ACC112 (cell line): ENCODE measurements around the gene ADGRV1.

ENCODE experiments used
- H2AFZ ChIP-seq: fragments of 200-600 bp; sonication (generic); one replicate; pipeline ENCODE4 v1.6.0; 2017; ENCODE audit warnings: antibody characterized with exemption, low read length; ENCODE audit not compliant: unreplicated experiment
- H3K27ac ChIP-seq: fragments of 200-600 bp; sonication (generic); 2 replicates; pipeline ENCODE4 v1.5.1; 2014; ENCODE audit warnings: low read depth, mild to moderate bottlenecking, antibody characterized with exemption, low read length, moderate library complexity
- H3K27me3 ChIP-seq: fragments of 200-600 bp; sonication (generic); 2 replicates; pipeline ENCODE4 v1.6.1; 2014; ENCODE audit warnings: mild to moderate bottlenecking, antibody characterized with exemption, low read length, moderate library complexity, mixed read lengths; ENCODE audit not compliant: insufficient read depth
- H3K36me3 ChIP-seq: fragments of 200-600 bp; sonication (generic); 2 replicates; pipeline ENCODE4 v1.6.1; 2016; ENCODE audit warnings: mild to moderate bottlenecking, antibody characterized with exemption, low read length, moderate library complexity, mixed read lengths; ENCODE audit not compliant: insufficient read depth
- H3K4me1 ChIP-seq: fragments of 200-600 bp; sonication (generic); one replicate; pipeline ENCODE4 v1.6.1; 2016; ENCODE audit warnings: low read length, mixed read lengths; ENCODE audit not compliant: insufficient read depth, unreplicated experiment, control insufficient read depth
- H3K4me3 ChIP-seq: fragments of 200-600 bp; sonication (generic); 2 replicates; pipeline ENCODE4 v1.5.1; 2014; ENCODE audit warnings: mild to moderate bottlenecking, low read depth, low read length
- H3K79me2 ChIP-seq: fragments of 200-600 bp; sonication (generic); one replicate; pipeline ENCODE4 v1.6.0; 2016; ENCODE audit warnings: low read length; ENCODE audit not compliant: control insufficient read depth, unreplicated experiment, insufficient read depth

The ADGRV1 gene

GRCh38 chr5:91187032-91187431 lies 628.4 kb downstream of the ADGRV1 start:
- no peak overlapping the region for H2AFZ ChIP-seq
- no peak overlapping the region for H3K4me3 ChIP-seq
- H3K79me2 ChIP-seq = no peaks in the 10 kb centered on the region
- peaks cover 25% of the 10 kb centered on the region for H3K4me1 ChIP-seq
- no peaks in the 10 kb centered on the region for H3K27me3 ChIP-seq
- H3K27ac ChIP-seq = no peak overlapping the region
- no peaks in the 10 kb centered on the region for H3K36me3 ChIP-seq

- Histone ChIP-seq H2AFZ (no peak overlapping the region), H3K4me3 (no peak overlapping the region), H3K27me3 (no peaks in the 10 kb centered on the region), H3K27ac (no peak overlapping the region), H3K36me3 (no peaks in the 10 kb centered on the region), H3K4me1 (peaks cover 19% of the 10 kb centered on the region), H3K79me2 (no peaks in the 10 kb centered on the region)
Measured at GRCh38 chr5:91188755-91189154, 630.2 kb downstream of the ADGRV1 start.

GRCh38 chr5:91189480-91190313 lies 631.1 kb downstream of the ADGRV1 start:
- H3K36me3 ChIP-seq = no peaks in the 10 kb centered on the region
- peak overlapping the region; percentile 29 for H2AFZ ChIP-seq
- no peaks in the 10 kb centered on the region for H3K27me3 ChIP-seq
- peak overlapping the region; percentile 72 for H3K27ac ChIP-seq
- peak overlapping the region; percentile 52 for H3K4me3 ChIP-seq
- H3K79me2 ChIP-seq = no peaks in the 10 kb centered on the region
- peaks cover 19% of the 10 kb centered on the region for H3K4me1 ChIP-seq

GRCh38 chr5:91190314-91190690 lies 631.7 kb downstream of the ADGRV1 start:
- H3K27me3 ChIP-seq = no peaks in the 10 kb centered on the region
- no peaks in the 10 kb centered on the region for H3K79me2 ChIP-seq
- H3K4me3 ChIP-seq = peak overlapping the region; percentile 52
- no peaks in the 10 kb centered on the region for H3K36me3 ChIP-seq
- H3K4me1 ChIP-seq = peaks cover 19% of the 10 kb centered on the region
- H3K27ac ChIP-seq = peak overlapping the region; percentile 72
- H2AFZ ChIP-seq = peak overlapping the region; percentile 29

GRCh38 chr5:91194824-91195381 lies 636.3 kb downstream of the ADGRV1 start:
- Histone ChIP-seq H3K79me2 (no peaks in the 10 kb centered on the region), H3K27me3 (no peaks in the 10 kb centered on the region), H3K27ac (no peak overlapping the region), H3K4me3 (no peak overlapping the region), H3K36me3 (no peaks in the 10 kb centered on the region), H3K4me1 (peaks cover 8% of the 10 kb centered on the region), H2AFZ (no peak overlapping the region)

GRCh38 chr5:91200692-91201091 lies 642.1 kb downstream of the ADGRV1 start:
- Histone ChIP-seq H3K4me1 (no peaks in the 10 kb centered on the region), H3K27ac (no peak overlapping the region), H3K27me3 (no peaks in the 10 kb centered on the region), H2AFZ (no peak overlapping the region), H3K4me3 (no peak overlapping the region), H3K36me3 (no peaks in the 10 kb centered on the region), H3K79me2 (no peaks in the 10 kb centered on the region)

GRCh38 chr5:91206103-91206502 lies 647.5 kb downstream of the ADGRV1 start:
- no peaks in the 10 kb centered on the region for H3K27me3 ChIP-seq

GRCh38 chr5:91206734-91207133 lies 648.1 kb downstream of the ADGRV1 start:
- no peaks in the 10 kb centered on the region for H3K27me3 ChIP-seq
- H3K27ac ChIP-seq = peak overlapping the region; percentile 29
- H3K4me1 ChIP-seq = peaks cover 23% of the 10 kb centered on the region
- H3K79me2 ChIP-seq = no peaks in the 10 kb centered on the region
- H3K36me3 ChIP-seq = no peaks in the 10 kb centered on the region
- no peak overlapping the region for H2AFZ ChIP-seq
- no peak overlapping the region for H3K4me3 ChIP-seq

More at GRCh38 chr5:91206103-91206502, 647.5 kb downstream of the ADGRV1 start:
- Histone ChIP-seq H3K79me2 (no peaks in the 10 kb centered on the region), H3K4me3 (no peak overlapping the region), H3K27ac (peak overlapping the region; percentile 29; the same call in 1 of the 2 replicates), H3K36me3 (no peaks in the 10 kb centered on the region), H3K4me1 (peaks cover 16% of the 10 kb centered on the region), H2AFZ (no peak overlapping the region)

GRCh38 chr5:91207248-91207647 lies 648.7 kb downstream of the ADGRV1 start:
- no peaks in the 10 kb centered on the region for H3K27me3 ChIP-seq
- H3K27ac ChIP-seq = peak overlapping the region; percentile 29
- no peaks in the 10 kb centered on the region for H3K36me3 ChIP-seq
- H3K4me3 ChIP-seq = 0 out of 2 replicates have a peak overlapping the region, but pooled peaks have one; percentile 1
- no peaks in the 10 kb centered on the region for H3K79me2 ChIP-seq
- H3K4me1 ChIP-seq = peaks cover 28% of the 10 kb centered on the region
- H2AFZ ChIP-seq = no peak overlapping the region

- peak overlapping the region; percentile 98 for H3K27ac ChIP-seq
- peak overlapping the region; percentile 52 for H3K4me3 ChIP-seq
- H3K36me3 ChIP-seq = no peaks in the 10 kb centered on the region
- H2AFZ ChIP-seq = peak overlapping the region; percentile 65
- H3K27me3 ChIP-seq = no peaks in the 10 kb centered on the region
- H3K79me2 ChIP-seq = no peaks in the 10 kb centered on the region
- peaks cover 31% of the 10 kb centered on the region for H3K4me1 ChIP-seq
Measured at GRCh38 chr5:91211997-91212713, 653.6 kb downstream of the ADGRV1 start.
